T-helper 17 cell (primary cell): Measurements from ENCODE around the gene COX10. TPM values are rescaled to one million over a fixed set of nuclear protein-coding genes. Genes with fewer than 3 reads are reported as not detected.

Experiments used
- ATAC-seq: fragments of 150-1000 bp; cut with Tn5 transposase; 2 replicates; pipeline ENCODE4 v1.10.0; 2021; ENCODE audit warnings: mild to moderate bottlenecking, moderate library complexity
- DNase-seq, 3 donors: peaks; one replicate each; pipeline versions ENCODE4 v3.0.0 to v3.0.0-alpha.2; 2020 to 2021
- H3K9me3 ChIP-seq: one replicate; pipeline ENCODE4 v1.7.0; 2013; ENCODE audit warnings: low read length, mild to moderate bottlenecking; ENCODE audit not compliant: control insufficient read depth, poor library complexity, severe bottlenecking
- H3K27ac Mint-ChIP-seq: one replicate; pipeline ENCODE4 v1.8.0; 2022; ENCODE audit warnings: mild to moderate bottlenecking, moderate library complexity, mixed read lengths
- H3K27me3 Mint-ChIP-seq: one replicate; pipeline ENCODE4 v1.8.0; 2022; ENCODE audit warnings: mixed read lengths
- H3K36me3 Mint-ChIP-seq: one replicate; pipeline ENCODE4 v1.8.0; 2022; ENCODE audit warnings: low read depth, mixed read lengths
- H3K4me1 Mint-ChIP-seq: one replicate; pipeline ENCODE4 v1.8.0; 2022; ENCODE audit warnings: mild to moderate bottlenecking, mixed read lengths
- H3K4me3 Mint-ChIP-seq: one replicate; pipeline ENCODE4 v1.8.0; 2022; ENCODE audit warnings: mild to moderate bottlenecking, moderate library complexity, mixed read lengths
- total RNA-seq, 4 donors: library from RNA in 2 of 4; stranded (reverse) in 2 of 4; gene quantifications; one replicate each; pipeline ENCODE4 v1.2.3 and lab custom pipeline; 2022 to 2026

Gene COX10
- total RNA-seq, 2 donors from 2014 or later, result 16.9 to 19.6 TPM

GRCh38 chr17:14116263-14117024 is 47.1 kb downstream of the COX10 start:
- Mint-ChIP-seq H3K27ac (peak overlapping the region; percentile 8), H3K4me3 (no peak overlapping the region)

DNA sequence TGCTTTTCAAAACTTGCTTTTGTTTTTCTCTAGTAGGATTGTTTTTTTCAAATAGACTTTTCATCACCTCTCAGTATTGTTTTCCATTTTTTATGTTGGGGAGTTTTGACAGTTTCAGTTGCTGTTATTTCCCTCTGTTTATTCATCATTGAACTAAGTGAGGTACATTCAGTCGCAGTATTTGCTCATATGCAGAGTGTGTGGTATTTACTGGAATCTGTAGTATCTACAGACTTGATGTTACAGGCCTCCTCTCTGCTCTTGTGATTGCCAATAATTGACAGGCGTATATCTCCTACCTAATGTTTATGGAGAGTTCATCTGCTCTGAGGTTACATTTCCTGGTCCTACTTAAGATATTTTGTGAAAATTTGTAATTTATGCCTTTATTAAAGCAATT is 49.6 kb downstream of the COX10 start:
- Mint-ChIP-seq H3K27me3 (no peaks in the 10 kb centered on the region), H3K27ac (peak overlapping the region; percentile 34)

More at GRCh38 chr17:14116263-14117024, 47.1 kb downstream of the COX10 start:
- ATAC-seq, result no peak
- DNase-seq, result no peak
- Mint-ChIP-seq H3K36me3 (peaks cover 4% of the 10 kb centered on the region), H3K27me3 (no peaks in the 10 kb centered on the region), H3K4me1 (peaks cover 39% of the 10 kb centered on the region)
- no peaks in the 10 kb centered on the region for H3K9me3 ChIP-seq

DNA sequence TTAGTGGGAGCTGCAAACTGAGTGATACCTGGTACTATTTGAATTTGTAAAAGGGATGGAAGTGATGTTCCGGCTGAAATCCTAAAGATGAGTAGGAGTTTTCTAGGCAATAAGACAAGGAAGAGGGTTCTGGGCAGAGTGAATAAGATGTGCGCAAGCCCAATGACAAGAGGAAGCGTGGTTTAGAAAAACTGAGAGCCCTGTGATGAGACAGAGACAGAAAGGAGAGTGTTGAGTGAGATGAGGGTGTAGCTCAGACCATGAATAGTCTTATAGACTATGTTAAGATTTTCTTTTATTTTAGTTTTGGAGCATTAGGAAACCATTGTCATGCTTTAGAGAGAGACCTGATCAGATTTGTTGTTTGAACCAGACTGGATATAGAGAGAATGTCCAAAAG is 50.2 kb downstream of the COX10 start:
- DNase-seq, result no peak

More for the DNA sequence above, 49.6 kb downstream of the COX10 start:
- Mint-ChIP-seq H3K36me3 (peaks cover 4% of the 10 kb centered on the region), H3K4me1 (peaks cover 42% of the 10 kb centered on the region), H3K4me3 (no peak overlapping the region)
- no peaks in the 10 kb centered on the region for H3K9me3 ChIP-seq
- DNase-seq (no peak), ATAC-seq (peak; percentile 74)

GRCh38 chr17:14121952-14122351 is 52.6 kb downstream of the COX10 start:
- H3K4me3 Mint-ChIP-seq, result no peak overlapping the region

More for the DNA sequence above, 50.2 kb downstream of the COX10 start:
- H3K9me3 ChIP-seq, result no peaks in the 10 kb centered on the region
- Mint-ChIP-seq H3K4me1 (peaks cover 48% of the 10 kb centered on the region), H3K4me3 (no peak overlapping the region), H3K27ac (peak overlapping the region; percentile 34), H3K36me3 (peaks cover 4% of the 10 kb centered on the region), H3K27me3 (no peaks in the 10 kb centered on the region)
- peak; percentile 41 for ATAC-seq

DNA sequence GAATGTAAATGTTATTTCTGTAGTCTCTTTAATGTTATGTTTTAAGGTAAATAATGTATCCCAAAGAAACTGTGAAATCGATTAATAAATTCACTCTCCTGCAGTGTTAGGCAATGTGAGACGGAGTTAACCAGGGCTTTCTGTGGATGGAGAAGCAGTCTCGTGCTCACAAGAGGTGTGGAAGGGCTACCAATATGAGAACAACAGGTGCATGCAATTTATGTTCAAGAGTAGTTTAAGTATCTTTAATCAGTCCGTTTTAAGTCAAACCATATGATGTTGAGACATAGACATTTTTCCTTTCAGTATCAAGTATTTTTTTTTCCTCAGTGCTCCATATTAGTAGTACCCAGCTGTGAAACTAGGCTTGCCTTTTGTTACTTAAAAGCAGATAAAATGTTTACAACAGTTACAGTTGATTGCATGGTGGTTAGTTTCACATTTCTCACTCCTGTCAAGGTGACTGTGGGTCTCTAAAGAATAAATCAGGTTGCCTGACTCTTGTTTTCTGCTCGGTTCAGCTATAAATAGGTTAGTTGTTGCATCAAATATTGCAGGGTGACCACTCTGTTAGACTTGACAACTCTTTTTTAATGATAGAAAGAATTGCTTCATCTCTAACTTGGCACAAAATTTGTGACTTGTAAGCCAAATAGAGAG is 54.4 kb downstream of the COX10 start:
- H3K36me3 Mint-ChIP-seq, result no peaks in the 10 kb centered on the region
- H3K4me3 Mint-ChIP-seq, result no peak overlapping the region
- no peaks in the 10 kb centered on the region for H3K9me3 ChIP-seq
- ATAC-seq (no peak), DNase-seq (no peak)
- peak overlapping the region; percentile 45 for H3K27ac Mint-ChIP-seq
- H3K27me3 Mint-ChIP-seq, result no peaks in the 10 kb centered on the region
- H3K4me1 Mint-ChIP-seq, result peaks cover 38% of the 10 kb centered on the region

More at GRCh38 chr17:14121952-14122351, 52.6 kb downstream of the COX10 start:
- Mint-ChIP-seq H3K4me1 (peaks cover 39% of the 10 kb centered on the region), H3K27me3 (no peaks in the 10 kb centered on the region), H3K36me3 (no peaks in the 10 kb centered on the region), H3K27ac (no peak overlapping the region)
- ATAC-seq (no peak), DNase-seq (no peak)
- H3K9me3 ChIP-seq, result no peaks in the 10 kb centered on the region

- Mint-ChIP-seq H3K36me3 (no peaks in the 10 kb centered on the region), H3K27ac (peak overlapping the region; percentile 24), H3K4me3 (no peak overlapping the region), H3K27me3 (no peaks in the 10 kb centered on the region), H3K4me1 (peaks cover 33% of the 10 kb centered on the region)
- DNase-seq, result no peak
- H3K9me3 ChIP-seq, result no peaks in the 10 kb centered on the region
- no peak for ATAC-seq
These were observed 55.5 kb downstream of the COX10 start for GRCh38 chr17:14124854-14125253.

DNA sequence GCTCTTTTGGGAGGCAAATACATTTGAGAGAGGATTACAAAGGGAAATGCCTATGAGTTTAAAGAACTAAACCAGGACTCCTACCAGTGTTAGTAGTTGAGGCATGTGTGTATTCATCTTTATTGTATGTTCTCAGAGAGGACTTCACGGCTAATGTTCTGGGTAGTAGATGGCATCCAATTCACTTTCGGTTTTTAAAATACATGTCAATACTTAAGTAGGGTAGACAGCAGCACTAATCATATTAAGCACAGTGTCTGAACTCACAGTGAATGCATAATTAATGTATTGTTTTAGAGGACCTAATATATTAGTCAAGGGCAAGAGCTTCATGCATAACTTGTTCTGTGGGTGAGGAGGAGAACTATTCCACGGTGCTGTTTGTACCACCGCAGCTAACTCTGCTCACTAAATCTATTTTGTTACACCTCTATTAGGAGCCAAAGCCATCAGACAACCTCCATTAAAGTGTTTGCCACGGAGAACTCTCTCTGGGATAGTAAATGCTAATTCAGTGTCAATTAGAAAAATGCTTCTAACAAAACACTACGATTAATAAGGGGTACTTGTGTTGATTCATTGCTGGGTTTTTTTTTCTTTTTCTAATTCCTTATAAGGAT is 56.3 kb downstream of the COX10 start:
- H3K27me3 Mint-ChIP-seq, result no peaks in the 10 kb centered on the region
- ATAC-seq (no peak), DNase-seq (no peak)
- peak overlapping the region; percentile 24 for H3K27ac Mint-ChIP-seq
- H3K4me1 Mint-ChIP-seq, result peaks cover 29% of the 10 kb centered on the region
- no peaks in the 10 kb centered on the region for H3K36me3 Mint-ChIP-seq
- no peak overlapping the region for H3K4me3 Mint-ChIP-seq
- H3K9me3 ChIP-seq, result no peaks in the 10 kb centered on the region

DNA sequence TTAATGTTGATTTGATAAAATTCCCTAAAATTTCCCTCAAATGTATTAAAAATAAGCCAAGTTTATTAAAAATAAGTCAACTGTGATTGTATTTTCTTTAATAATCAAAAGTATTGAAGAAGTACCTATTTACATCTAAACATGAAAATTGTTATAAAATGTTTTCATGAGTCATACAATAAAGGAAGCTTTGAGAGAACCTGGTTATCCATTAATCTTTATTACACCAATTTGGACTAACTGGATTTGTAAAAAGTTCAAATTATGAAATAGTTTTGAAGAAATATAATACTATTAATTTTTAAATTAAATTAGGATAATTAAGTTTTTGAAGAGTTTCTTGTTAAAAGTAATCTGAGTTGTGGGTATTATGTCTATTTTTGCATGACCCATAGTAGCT is 63.8 kb downstream of the COX10 start:
- peaks cover 6% of the 10 kb centered on the region for H3K4me1 Mint-ChIP-seq
- H3K4me3 Mint-ChIP-seq, result no peak overlapping the region
- no peak overlapping the region for H3K27ac Mint-ChIP-seq
- DNase-seq (no peak), ATAC-seq (no peak)
- no peaks in the 10 kb centered on the region for H3K27me3 Mint-ChIP-seq
- H3K9me3 ChIP-seq, result no peaks in the 10 kb centered on the region
- H3K36me3 Mint-ChIP-seq, result no peaks in the 10 kb centered on the region

DNA sequence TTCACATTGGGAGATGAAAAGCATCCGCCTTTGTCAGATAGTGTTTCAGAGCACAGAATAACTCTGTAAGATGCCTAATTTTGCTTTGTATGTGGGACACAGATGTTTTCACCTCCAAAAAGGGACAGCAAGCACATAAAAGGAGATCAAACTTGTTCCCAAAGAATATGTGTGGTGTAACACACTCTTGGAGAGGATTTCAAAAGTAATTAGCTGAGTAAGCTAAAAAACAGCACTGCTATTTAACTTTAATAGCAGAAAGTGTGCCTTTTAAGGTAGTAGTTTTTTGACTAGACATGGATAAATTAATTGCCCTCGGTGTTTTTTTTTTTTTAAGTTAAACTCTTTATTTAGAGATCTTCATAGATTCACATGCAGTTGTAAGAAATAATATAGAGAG is 65.2 kb downstream of the COX10 start:
- no peak overlapping the region for H3K27ac Mint-ChIP-seq
- ATAC-seq (no peak), DNase-seq (no peak)
- H3K4me3 Mint-ChIP-seq, result no peak overlapping the region
- peaks cover 7% of the 10 kb centered on the region for H3K4me1 Mint-ChIP-seq
- H3K9me3 ChIP-seq, result no peaks in the 10 kb centered on the region
- no peaks in the 10 kb centered on the region for H3K27me3 Mint-ChIP-seq
- H3K36me3 Mint-ChIP-seq, result no peaks in the 10 kb centered on the region

DNA sequence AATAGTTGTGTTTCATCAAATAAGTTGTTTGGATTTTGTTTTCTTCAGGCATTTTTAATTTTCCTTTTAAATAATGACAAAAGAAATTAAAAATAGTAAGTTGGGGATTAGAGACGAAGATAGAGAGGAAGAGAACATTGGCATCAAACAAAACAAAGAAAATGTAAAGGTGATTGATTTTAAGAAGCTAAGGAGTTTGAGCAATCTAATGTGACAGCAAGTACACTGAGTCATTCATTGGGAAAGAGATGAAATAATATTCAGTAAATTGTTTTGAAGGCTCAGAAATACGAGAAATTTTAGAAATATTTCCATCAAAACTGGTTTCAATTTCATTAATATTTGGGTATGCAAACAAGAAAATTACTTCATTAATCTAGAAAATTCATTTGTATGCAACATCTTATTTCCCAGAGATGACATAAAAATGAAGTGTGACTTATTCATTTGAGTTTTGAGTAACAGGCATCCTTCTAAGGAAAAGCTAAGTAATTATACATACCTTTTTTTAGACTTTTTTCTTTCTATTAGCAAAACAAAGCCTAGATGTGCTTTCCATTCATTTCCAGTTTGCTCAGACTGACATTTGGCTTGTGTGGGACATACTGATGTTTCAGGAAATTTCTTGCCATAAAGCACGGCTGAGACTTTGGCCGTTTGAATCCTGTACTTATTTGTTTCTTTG is 66.7 kb downstream of the COX10 start:
- H3K9me3 ChIP-seq, result no peaks in the 10 kb centered on the region
- Mint-ChIP-seq H3K36me3 (no peaks in the 10 kb centered on the region), H3K27me3 (no peaks in the 10 kb centered on the region), H3K4me1 (peaks cover 5% of the 10 kb centered on the region), H3K4me3 (no peak overlapping the region), H3K27ac (no peak overlapping the region)
- DNase-seq (no peak), ATAC-seq (no peak)

DNA sequence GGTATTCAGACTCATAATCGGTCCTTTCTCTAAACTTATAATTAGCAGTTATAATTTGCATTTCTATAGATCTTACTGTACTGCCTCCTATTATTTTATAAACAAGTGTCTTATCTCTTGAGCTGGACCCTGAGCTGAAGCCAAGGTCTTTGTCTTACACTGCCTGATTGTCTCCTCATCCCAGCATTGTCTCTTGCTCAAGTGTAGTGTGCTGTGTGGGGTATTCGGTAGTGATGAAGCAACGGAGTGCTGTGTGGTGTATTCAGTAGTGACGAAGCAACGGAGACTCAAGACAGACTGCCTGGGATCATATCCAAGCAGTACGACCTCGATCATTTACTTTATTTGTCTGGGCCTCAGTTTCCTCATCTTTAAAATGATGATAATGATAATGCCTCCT is 69.3 kb downstream of the COX10 start:
- H3K36me3 Mint-ChIP-seq, result no peaks in the 10 kb centered on the region
- H3K4me1 Mint-ChIP-seq, result peaks cover 9% of the 10 kb centered on the region
- H3K9me3 ChIP-seq, result no peaks in the 10 kb centered on the region
- no peak for DNase-seq
- no peak for ATAC-seq
- no peaks in the 10 kb centered on the region for H3K27me3 Mint-ChIP-seq
- no peak overlapping the region for H3K4me3 Mint-ChIP-seq
- H3K27ac Mint-ChIP-seq, result no peak overlapping the region

DNA sequence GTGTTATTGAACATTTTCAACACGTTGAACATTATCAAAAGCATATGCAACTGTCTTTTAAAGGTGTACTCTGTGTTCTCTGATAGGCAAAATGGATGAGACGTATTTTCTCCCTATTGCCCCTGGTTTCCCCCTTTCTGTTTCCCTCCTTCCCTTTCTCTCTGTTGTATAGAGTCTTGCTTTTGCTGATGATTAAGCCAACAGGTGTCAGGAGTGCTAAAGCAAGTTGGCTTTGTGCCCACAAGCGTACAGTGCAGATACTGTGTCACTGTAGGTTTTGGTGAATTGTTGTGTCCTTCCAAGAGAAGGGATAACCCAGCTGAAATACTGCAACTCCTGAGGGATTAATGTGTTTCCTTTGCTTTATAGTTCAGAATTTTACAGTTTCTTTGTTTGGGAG is 74.4 kb downstream of the COX10 start:
- ATAC-seq (no peak), DNase-seq (no peak)
- Mint-ChIP-seq H3K27ac (no peak overlapping the region), H3K36me3 (peaks cover 3% of the 10 kb centered on the region), H3K4me1 (peaks cover 20% of the 10 kb centered on the region), H3K4me3 (no peak overlapping the region), H3K27me3 (no peaks in the 10 kb centered on the region)
- no peaks in the 10 kb centered on the region for H3K9me3 ChIP-seq

DNA sequence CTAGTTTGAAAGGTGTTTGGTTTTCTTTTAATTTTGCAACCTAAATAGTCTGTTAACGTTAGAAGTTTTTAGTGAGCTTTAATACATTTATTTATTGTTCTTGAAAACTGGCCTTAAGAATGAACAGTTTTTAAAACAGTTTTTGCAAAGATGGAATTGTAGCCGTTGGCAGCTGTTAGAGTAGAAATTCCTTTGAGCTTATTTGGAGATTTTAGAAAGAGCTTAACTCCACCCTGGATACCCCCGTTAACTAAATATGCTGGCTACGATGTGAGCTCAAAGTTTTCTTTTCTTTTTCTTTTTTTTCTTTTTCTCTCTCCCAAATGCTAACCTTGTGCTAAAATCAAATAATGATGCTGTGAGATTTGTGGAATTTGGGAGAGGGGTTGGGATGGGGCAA is 75.2 kb downstream of the COX10 start:
- no peak for ATAC-seq
- Mint-ChIP-seq H3K27ac (no peak overlapping the region), H3K36me3 (peaks cover 3% of the 10 kb centered on the region)

More for the DNA sequence above, 75.2 kb downstream of the COX10 start:
- DNase-seq, result no peak
- H3K9me3 ChIP-seq, result no peaks in the 10 kb centered on the region
- Mint-ChIP-seq H3K4me3 (no peak overlapping the region), H3K27me3 (no peaks in the 10 kb centered on the region), H3K4me1 (peaks cover 19% of the 10 kb centered on the region)
